SK-N-SH treated with all-trans-retinoic acid at 6 μM for 48 hours (cell line): ENCODE measurements around the gene VAT1.

Experiments
- ARNTL ChIP-seq: fragments of 450-650 bp; formaldehyde crosslinking; IDR thresholded peaks from 2 replicates; pipeline ENCODE4 v1.5.0; 2020; ENCODE audit warnings: low read depth, mild to moderate bottlenecking, moderate library complexity, borderline replicate concordance
- BACH2 ChIP-seq: fragments of 250-450 bp; sonication (Bioruptor Pico); IDR thresholded peaks from 2 replicates; pipeline ENCODE4 v1.9.0; 2021; ENCODE audit warnings: mild to moderate bottlenecking, borderline replicate concordance
- CSDC2 ChIP-seq: fragments of 250-450 bp; sonication (Bioruptor Pico); IDR thresholded peaks from 2 replicates; pipeline ENCODE4 v1.5.0; 2020; ENCODE audit warnings: mild to moderate bottlenecking, moderate library complexity
- ESRRG ChIP-seq: fragments of 250-450 bp; sonication (Bioruptor Pico); IDR thresholded peaks from 2 replicates; pipeline ENCODE4 v1.6.1; 2021; ENCODE audit warnings: mild to moderate bottlenecking
- OSR1 ChIP-seq: fragments of 250-450 bp; sonication (Bioruptor Pico); IDR thresholded peaks from 2 replicates; pipeline ENCODE4 v1.8.0; 2022; ENCODE audit warnings: moderate library complexity, mild to moderate bottlenecking, inconsistent platforms
- RARB ChIP-seq: fragments of 250-450 bp; sonication (Bioruptor Pico); IDR thresholded peaks from 2 replicates; pipeline ENCODE4 v1.8.0; 2021; ENCODE audit warnings: mild to moderate bottlenecking, moderate library complexity
- SNAI2 ChIP-seq: fragments of 250-450 bp; sonication (Bioruptor Pico); IDR thresholded peaks from 2 replicates; pipeline ENCODE4 v1.5.0; 2020; ENCODE audit warnings: mild to moderate bottlenecking, moderate library complexity
- TCF4 ChIP-seq: fragments of 250-450 bp; sonication (Bioruptor Pico); IDR thresholded peaks from 2 replicates; pipeline ENCODE4 v1.8.0; 2021; ENCODE audit warnings: mild to moderate bottlenecking, moderate library complexity, borderline replicate concordance
- ZFP3 ChIP-seq: fragments of 250-450 bp; sonication (Bioruptor Pico); IDR thresholded peaks from 2 replicates; pipeline ENCODE4 v1.5.0; 2020; ENCODE audit warnings: mild to moderate bottlenecking, moderate library complexity
- ZNF8 ChIP-seq: fragments of 450-650 bp; formaldehyde crosslinking; IDR thresholded peaks from 2 replicates; pipeline ENCODE4 v1.5.0; 2020; ENCODE audit warnings: mild to moderate bottlenecking, moderate library complexity
- TF ChIP-seq, protein P1 (sequence below): fragments of 250-450 bp; sonication (Bioruptor Pico); IDR thresholded peaks from 2 replicates; pipeline ENCODE4 v1.5.1; 2021; ENCODE audit warnings: mild to moderate bottlenecking, moderate library complexity
- TF ChIP-seq, protein P2 (sequence below): fragments of 250-450 bp; sonication (Bioruptor Pico); IDR thresholded peaks from 2 replicates; pipeline ENCODE4 v1.8.0; 2021; ENCODE audit warnings: low read depth, mild to moderate bottlenecking, moderate library complexity, borderline replicate concordance
- TF ChIP-seq, protein P3 (sequence below): fragments of 250-450 bp; sonication (Bioruptor Pico); IDR thresholded peaks from 2 replicates; pipeline ENCODE4 v1.5.0; 2020; ENCODE audit warnings: mild to moderate bottlenecking, moderate library complexity

DNA sequence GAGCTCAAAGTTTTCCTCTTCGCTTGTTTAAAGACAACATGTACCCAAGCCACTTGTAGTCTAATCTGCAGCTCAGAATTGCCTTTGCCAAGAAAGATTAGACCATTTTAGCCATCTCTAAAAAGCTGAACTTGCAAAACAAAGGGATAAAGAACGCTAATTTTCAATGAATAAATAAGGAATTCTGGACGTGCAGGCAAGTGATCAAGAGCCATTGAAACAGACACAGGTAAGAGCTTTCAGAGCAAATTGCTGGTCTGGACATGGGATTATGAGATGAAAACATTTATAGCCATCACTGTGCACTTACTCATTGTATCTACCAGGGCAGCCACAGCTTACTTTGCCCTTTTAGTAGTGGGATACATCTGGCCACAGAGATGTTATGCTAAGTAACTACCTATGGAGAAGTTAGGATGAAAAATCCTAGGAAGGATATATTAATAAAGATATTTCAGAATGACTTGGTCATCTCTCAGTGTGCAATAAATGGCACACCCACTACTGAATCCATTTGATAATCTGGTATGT, 47.2 kb upstream of the VAT1 start:
- TF ChIP-seq, protein P1, sequence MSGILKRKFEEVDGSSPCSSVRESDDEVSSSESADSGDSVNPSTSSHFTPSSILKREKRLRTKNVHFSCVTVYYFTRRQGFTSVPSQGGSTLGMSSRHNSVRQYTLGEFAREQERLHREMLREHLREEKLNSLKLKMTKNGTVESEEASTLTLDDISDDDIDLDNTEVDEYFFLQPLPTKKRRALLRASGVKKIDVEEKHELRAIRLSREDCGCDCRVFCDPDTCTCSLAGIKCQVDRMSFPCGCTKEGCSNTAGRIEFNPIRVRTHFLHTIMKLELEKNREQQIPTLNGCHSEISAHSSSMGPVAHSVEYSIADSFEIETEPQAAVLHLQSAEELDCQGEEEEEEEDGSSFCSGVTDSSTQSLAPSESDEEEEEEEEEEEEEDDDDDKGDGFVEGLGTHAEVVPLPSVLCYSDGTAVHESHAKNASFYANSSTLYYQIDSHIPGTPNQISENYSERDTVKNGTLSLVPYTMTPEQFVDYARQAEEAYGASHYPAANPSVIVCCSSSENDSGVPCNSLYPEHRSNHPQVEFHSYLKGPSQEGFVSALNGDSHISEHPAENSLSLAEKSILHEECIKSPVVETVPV = no peak
- no peak for TF ChIP-seq OSR1 (CRISPR knock-in tag)
- TF ChIP-seq ARNTL (CRISPR knock-in tag) = no peak
- no peak for TF ChIP-seq SNAI2 (CRISPR knock-in tag)
- no peak for TF ChIP-seq CSDC2
- TF ChIP-seq ZFP3 (CRISPR knock-in tag) = no peak
- TF ChIP-seq, protein P2, sequence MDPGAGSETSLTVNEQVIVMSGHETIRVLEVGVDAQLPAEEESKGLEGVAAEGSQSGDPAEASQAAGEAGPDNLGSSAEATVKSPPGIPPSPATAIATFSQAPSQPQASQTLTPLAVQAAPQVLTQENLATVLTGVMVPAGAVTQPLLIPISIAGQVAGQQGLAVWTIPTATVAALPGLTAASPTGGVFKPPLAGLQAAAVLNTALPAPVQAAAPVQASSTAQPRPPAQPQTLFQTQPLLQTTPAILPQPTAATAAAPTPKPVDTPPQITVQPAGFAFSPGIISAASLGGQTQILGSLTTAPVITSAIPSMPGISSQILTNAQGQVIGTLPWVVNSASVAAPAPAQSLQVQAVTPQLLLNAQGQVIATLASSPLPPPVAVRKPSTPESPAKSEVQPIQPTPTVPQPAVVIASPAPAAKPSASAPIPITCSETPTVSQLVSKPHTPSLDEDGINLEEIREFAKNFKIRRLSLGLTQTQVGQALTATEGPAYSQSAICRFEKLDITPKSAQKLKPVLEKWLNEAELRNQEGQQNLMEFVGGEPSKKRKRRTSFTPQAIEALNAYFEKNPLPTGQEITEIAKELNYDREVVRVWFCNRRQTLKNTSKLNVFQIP = no peak
- no peak for TF ChIP-seq ESRRG (CRISPR knock-in tag)
- TF ChIP-seq, protein P3, sequence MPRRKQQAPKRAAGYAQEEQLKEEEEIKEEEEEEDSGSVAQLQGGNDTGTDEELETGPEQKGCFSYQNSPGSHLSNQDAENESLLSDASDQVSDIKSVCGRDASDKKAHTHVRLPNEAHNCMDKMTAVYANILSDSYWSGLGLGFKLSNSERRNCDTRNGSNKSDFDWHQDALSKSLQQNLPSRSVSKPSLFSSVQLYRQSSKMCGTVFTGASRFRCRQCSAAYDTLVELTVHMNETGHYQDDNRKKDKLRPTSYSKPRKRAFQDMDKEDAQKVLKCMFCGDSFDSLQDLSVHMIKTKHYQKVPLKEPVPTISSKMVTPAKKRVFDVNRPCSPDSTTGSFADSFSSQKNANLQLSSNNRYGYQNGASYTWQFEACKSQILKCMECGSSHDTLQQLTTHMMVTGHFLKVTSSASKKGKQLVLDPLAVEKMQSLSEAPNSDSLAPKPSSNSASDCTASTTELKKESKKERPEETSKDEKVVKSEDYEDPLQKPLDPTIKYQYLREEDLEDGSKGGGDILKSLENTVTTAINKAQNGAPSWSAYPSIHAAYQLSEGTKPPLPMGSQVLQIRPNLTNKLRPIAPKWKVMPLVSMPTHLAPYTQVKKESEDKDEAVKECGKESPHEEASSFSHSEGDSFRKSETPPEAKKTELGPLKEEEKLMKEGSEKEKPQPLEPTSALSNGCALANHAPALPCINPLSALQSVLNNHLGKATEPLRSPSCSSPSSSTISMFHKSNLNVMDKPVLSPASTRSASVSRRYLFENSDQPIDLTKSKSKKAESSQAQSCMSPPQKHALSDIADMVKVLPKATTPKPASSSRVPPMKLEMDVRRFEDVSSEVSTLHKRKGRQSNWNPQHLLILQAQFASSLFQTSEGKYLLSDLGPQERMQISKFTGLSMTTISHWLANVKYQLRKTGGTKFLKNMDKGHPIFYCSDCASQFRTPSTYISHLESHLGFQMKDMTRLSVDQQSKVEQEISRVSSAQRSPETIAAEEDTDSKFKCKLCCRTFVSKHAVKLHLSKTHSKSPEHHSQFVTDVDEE = no peak
- no peak for TF ChIP-seq BACH2 (CRISPR knock-in tag)
- TF ChIP-seq TCF4 (CRISPR knock-in tag) = no peak
- no peak for TF ChIP-seq ZNF8
- no peak for TF ChIP-seq RARB (CRISPR knock-in tag)
